A673 (cell line): ENCODE results near the gene CCDC86. TPM values are rescaled to one million over a fixed set of nuclear protein-coding genes. Genes with fewer than 3 reads are reported as not detected.

Experiments
- BruUV-seq: library from RNA; stranded (reverse); fragments of 400-500 nt; replicated peaks from 2 replicates; lab custom pipeline; 2021; lab: Mats Ljungman, UMichigan
- CTCF ChIA-PET: fragments of 300-600 bp; sonication (Branson Sonifier 250); formaldehyde crosslinking; loops from one replicate; lab custom pipeline; 2022; ENCODE audit warnings: antibody characterized with exemption; lab: Charles Lee
- POLR2A ChIA-PET: fragments of 300-600 bp; sonication (Branson Sonifier 250); formaldehyde crosslinking; loops from one replicate; lab custom pipeline; 2022; ENCODE audit warnings: antibody characterized with exemption; ENCODE audit not compliant: low non-redundant PET; lab: Charles Lee
- DNase-seq: peaks from one replicate; pipeline ENCODE4 v3.0.0-alpha.2; 2015; ENCODE audit warnings: low spot score
- H3K27ac ChIP-seq: fragments of 200-600 bp; sonication (generic); 2 replicates; pipeline ENCODE4 v1.5.1; 2016; ENCODE audit warnings: mixed run types, low read depth, mild to moderate bottlenecking, mixed read lengths, antibody characterized with exemption, low read length; ENCODE audit not compliant: poor library complexity, severe bottlenecking
- H3K27me3 ChIP-seq: fragments of 200-600 bp; sonication (generic); replicated peaks from 2 replicates; pipeline ENCODE4 v1.6.1; 2017; ENCODE audit warnings: mixed run types, low read depth, mild to moderate bottlenecking, mixed read lengths, antibody characterized with exemption, low read length; ENCODE audit not compliant: insufficient read depth, poor library complexity
- H3K36me3 ChIP-seq: fragments of 200-600 bp; sonication (generic); 2 replicates; pipeline ENCODE4 v1.6.1; 2016; ENCODE audit warnings: mixed run types, mild to moderate bottlenecking, mixed read lengths, antibody characterized with exemption, low read length; ENCODE audit not compliant: insufficient read depth, poor library complexity, severe bottlenecking
- H3K4me1 ChIP-seq: fragments of 200-600 bp; sonication (generic); 2 replicates; pipeline ENCODE4 v1.6.1; 2017; ENCODE audit warnings: mixed run types, mild to moderate bottlenecking, mixed read lengths, antibody characterized with exemption, low read length; ENCODE audit not compliant: insufficient read depth, poor library complexity, severe bottlenecking
- H3K4me3 ChIP-seq: fragments of 200-600 bp; sonication (generic); 2 replicates; pipeline ENCODE4 v1.5.1; 2016; ENCODE audit warnings: low read depth, mixed run types, mild to moderate bottlenecking, mixed read lengths, low read length; ENCODE audit not compliant: poor library complexity, severe bottlenecking
- H3K9me3 ChIP-seq: fragments of 200-600 bp; sonication (generic); 2 replicates; pipeline ENCODE4 v1.6.1; 2016; ENCODE audit warnings: mixed run types, low read depth, mild to moderate bottlenecking, mixed read lengths, antibody characterized with exemption, low read length; ENCODE audit not compliant: poor library complexity, severe bottlenecking
- CTCF ChIP-seq: fragments of 300-800, 200-600 bp; sonication (generic); conservative IDR thresholded peaks from 2 replicates; pipeline ENCODE4 v1.5.1; 2017; ENCODE audit warnings: low read depth, mild to moderate bottlenecking, antibody characterized with exemption, low read length, moderate library complexity, mixed read lengths
- EZH2 ChIP-seq: fragments of 200-600 bp; sonication (generic); IDR thresholded peaks from 2 replicates; pipeline ENCODE4 v1.6.1; 2017; ENCODE audit warnings: borderline replicate concordance, low read depth, mild to moderate bottlenecking, mixed read lengths, antibody characterized with exemption, low read length; ENCODE audit not compliant: poor library complexity, severe bottlenecking
- intact Hi-C: fragments of 100-400 bp; cut with micrococcal nuclease; formaldehyde crosslinking; loops from one replicate; pipeline ENCODE4 v1.10.0; 2022; ENCODE audit not compliant: unreplicated experiment
- total RNA-seq: library from RNA; stranded (reverse); gene quantifications from 2 replicates; pipeline ENCODE4 v1.2.3, GENCODE V29; 2021

Gene CCDC86
- total RNA-seq, 1 experiment from 2014 or later: 188 TPM

- no peaks in the 10 kb centered on the region for H3K9me3 ChIP-seq
- no peak for TF ChIP-seq EZH2
- TF ChIP-seq CTCF: no peak
- H3K27ac ChIP-seq: no peak overlapping the region
- no peak overlapping the region for H3K4me3 ChIP-seq
- intact Hi-C loops: no loop called here
- POLR2A ChIA-PET: no interaction called here
- no peak for DNase-seq
- BruUV-seq: no TSS peak
- H3K27me3 ChIP-seq: no peaks in the 10 kb centered on the region
- CTCF ChIA-PET: no interaction called here
- H3K36me3 ChIP-seq: no peaks in the 10 kb centered on the region
- no peaks in the 10 kb centered on the region for H3K4me1 ChIP-seq
These were observed 32.8 kb downstream of the CCDC86 start for GRCh38 chr11:60874421-60875365.

GRCh38 chr11:60875366-60876167, 33.7 kb downstream of the CCDC86 start:
- no peaks in the 10 kb centered on the region for H3K9me3 ChIP-seq
- H3K4me3 ChIP-seq: no peak overlapping the region
- H3K36me3 ChIP-seq: no peaks in the 10 kb centered on the region
- TF ChIP-seq CTCF (no peak), EZH2 (no peak)
- intact Hi-C loops: no loop called here
- H3K27me3 ChIP-seq: no peaks in the 10 kb centered on the region
- DNase-seq: no peak
- H3K4me1 ChIP-seq: no peaks in the 10 kb centered on the region
- no peak overlapping the region for H3K27ac ChIP-seq
- CTCF ChIA-PET: no interaction called here
- POLR2A ChIA-PET: no interaction called here
- BruUV-seq: no TSS peak

DNA sequence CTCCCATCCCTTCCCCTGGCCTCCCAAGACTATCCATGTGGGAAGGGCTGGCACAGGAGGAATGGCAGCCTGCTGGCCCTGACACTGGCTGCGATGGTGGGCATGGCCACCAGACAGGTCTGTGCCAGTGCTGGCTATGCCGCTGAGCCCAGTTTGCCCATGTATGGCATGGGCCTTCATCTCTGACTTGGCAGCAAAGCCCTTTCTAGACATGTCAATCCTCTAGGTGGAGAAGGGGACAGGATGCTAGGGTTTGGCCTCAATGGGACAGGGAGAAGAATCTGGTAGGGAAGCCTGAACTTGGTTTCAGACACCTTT, 34.2 kb downstream of the CCDC86 start:
- H3K27ac ChIP-seq: no peak overlapping the region
- no peak overlapping the region for H3K4me3 ChIP-seq
- ChIA-PET POLR2A (no interaction called here), CTCF (no interaction called here)
- no TSS peak for BruUV-seq
- DNase-seq: no peak
- H3K9me3 ChIP-seq: no peaks in the 10 kb centered on the region
- no peaks in the 10 kb centered on the region for H3K27me3 ChIP-seq
- no peaks in the 10 kb centered on the region for H3K4me1 ChIP-seq
- TF ChIP-seq CTCF (no peak), EZH2 (no peak)
- H3K36me3 ChIP-seq: no peaks in the 10 kb centered on the region
- intact Hi-C loops: no loop called here
